ENCODE measurements around the gene XCR1.

The XCR1 gene

DNA sequence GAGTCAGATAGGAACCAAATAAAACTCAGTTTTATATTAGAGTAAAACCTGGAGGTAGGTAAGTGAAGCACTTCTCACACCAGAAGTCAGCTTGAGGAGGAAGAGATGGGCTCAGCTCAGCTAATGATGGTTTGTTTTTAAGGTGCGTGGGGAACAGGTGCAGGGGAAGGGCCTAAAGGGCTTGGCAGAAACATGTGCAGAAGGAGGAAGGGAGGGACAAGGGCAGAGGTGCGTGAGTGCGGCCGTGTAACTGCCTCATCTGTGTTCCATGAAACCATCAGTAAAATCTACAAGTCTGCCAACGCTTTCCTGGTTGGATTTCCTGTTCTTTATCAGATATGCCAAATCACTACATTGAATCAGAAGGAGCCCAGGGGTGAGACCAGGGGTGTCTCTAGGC is 51.6 kb downstream of the XCR1 start:
- DNase-seq (ENCODE audit: low read depth): no peak
- H3K4me3 ChIP-seq (ENCODE audit: low read length): no peak overlapping the region
- TF ChIP-seq, protein P1, sequence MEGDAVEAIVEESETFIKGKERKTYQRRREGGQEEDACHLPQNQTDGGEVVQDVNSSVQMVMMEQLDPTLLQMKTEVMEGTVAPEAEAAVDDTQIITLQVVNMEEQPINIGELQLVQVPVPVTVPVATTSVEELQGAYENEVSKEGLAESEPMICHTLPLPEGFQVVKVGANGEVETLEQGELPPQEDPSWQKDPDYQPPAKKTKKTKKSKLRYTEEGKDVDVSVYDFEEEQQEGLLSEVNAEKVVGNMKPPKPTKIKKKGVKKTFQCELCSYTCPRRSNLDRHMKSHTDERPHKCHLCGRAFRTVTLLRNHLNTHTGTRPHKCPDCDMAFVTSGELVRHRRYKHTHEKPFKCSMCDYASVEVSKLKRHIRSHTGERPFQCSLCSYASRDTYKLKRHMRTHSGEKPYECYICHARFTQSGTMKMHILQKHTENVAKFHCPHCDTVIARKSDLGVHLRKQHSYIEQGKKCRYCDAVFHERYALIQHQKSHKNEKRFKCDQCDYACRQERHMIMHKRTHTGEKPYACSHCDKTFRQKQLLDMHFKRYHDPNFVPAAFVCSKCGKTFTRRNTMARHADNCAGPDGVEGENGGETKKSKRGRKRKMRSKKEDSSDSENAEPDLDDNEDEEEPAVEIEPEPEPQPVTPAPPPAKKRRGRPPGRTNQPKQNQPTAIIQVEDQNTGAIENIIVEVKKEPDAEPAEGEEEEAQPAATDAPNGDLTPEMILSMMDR (conservative IDR thresholded peaks at IDR 0.05; ENCODE audit: low read depth, low read length): no peak

DNA sequence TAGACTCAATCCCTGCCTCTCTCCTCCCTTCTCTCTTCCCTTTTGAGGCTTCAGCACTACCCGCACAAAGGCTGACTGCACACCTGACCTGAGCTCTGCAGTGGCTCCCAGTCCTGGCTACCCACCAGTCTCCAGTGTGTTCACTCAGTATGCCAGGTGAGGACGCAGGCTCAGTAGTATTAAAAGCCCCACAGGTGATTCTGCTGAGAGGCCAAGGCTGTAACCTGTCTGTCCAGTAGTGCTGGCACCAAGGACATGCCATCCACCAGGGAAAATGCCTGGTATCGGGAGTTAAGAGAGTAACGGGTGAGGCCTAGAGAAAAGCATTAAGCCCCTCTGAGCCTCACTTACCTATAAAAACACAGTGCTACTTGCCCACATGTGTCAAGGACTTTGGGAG is 52.6 kb downstream of the XCR1 start:
- DNase-seq (ENCODE audit: low read depth): no peak

DNA sequence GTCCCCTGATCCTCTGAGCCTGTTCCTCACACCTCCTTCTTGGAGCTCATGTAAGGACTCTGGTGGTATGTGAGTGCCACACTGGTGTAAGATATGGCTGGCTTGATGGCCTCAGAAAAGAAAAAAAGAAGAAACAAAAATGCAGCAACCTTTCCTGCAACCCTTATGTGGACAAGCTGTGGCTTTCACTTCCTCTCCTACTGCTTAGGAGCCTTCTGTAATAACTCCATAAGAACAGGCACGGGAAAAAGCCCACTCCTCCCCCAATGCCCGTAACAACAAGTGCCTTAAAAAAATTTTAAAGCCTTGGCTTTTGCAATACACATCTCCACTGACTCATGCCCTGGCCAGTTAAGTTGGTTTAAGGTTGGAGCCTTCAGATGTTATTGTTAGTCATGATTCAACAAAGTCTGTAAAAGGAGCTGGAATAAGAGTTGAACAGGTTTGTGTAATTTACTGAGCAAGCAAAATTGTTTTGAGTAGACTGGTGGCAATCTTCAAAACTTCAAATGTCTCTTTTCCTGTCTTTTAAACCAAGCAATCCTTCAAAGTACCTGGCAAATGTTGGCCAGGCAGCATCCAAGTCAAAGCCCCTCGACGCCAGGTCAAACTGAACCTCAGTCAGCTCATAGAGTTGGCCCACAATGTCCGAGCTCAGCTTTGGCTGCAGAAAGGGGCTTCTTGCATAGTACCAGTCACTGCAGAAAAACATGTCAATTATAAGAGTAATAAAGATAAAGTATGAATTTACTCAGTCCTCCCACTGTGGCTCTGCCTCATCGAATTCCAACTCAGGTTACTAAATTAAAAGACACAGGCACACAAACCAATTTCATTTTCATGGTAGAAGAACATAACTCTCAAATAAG is 54.5 kb downstream of the XCR1 start:
- no peak overlapping the region for H3K4me3 ChIP-seq (ENCODE audit: low read length)
- TF ChIP-seq, protein P1 (conservative IDR thresholded peaks at IDR 0.05; ENCODE audit: low read depth, low read length): no peak
- DNase-seq (ENCODE audit: low read depth): peak; percentile 71

More for the DNA sequence above, 52.6 kb downstream of the XCR1 start:
- H3K4me3 ChIP-seq (ENCODE audit: low read length): no peak overlapping the region
- TF ChIP-seq, protein P1 (conservative IDR thresholded peaks at IDR 0.05; ENCODE audit: low read depth, low read length): no peak

DNA sequence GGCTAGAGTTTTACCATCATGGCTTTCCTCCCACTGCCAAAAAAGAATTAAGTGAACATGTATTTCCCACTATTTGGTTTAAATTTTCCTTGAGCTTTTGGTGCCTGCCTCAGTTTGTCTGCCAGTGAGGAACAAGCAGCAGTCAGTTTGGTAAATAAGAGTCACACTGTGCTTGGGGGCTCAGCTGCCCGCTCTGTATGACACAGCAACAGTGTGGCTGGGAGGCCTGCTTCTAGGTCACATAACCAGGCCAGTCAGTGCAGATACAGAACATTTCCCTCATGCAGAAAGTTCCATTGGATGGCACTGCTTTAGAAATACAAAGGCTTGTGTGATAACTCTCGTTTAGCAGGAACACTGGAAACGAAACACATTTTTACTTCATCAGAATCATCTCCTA is 57.3 kb downstream of the XCR1 start:
- TF ChIP-seq, protein P1 (conservative IDR thresholded peaks at IDR 0.05; ENCODE audit: low read depth, low read length): no peak
- no peak overlapping the region for H3K4me3 ChIP-seq (ENCODE audit: low read length)
- no peak for DNase-seq (ENCODE audit: low read depth)

- TF ChIP-seq, protein P1 (conservative IDR thresholded peaks at IDR 0.05; ENCODE audit: low read depth, low read length): no peak
- H3K4me3 ChIP-seq (ENCODE audit: low read length): no peak overlapping the region
- DNase-seq (ENCODE audit: low read depth): no peak
Measured at GRCh38 chr3:45969116-45969515, 58.2 kb downstream of the XCR1 start.

DNA sequence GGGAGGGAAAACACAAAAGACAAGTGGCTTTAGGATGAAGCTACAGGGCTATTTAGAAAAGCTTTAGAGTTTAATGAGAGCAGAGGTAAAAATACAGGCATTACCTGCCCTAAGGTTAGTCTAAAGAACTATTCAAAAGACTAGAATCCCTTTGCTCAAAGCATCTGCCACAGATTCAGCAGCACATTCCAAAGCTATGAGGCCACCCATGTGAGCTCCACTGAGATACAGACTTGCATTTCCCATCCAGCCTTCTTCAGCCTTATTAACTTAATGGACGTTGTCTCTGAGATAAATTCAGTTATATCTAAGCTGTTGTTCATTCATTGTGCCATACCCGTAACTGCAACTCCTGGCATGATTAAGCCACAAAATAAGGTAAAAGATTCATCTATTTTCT is 58.6 kb downstream of the XCR1 start:
- TF ChIP-seq, protein P1 (conservative IDR thresholded peaks at IDR 0.05; ENCODE audit: low read depth, low read length): no peak
- H3K4me3 ChIP-seq (ENCODE audit: low read length): no peak overlapping the region
- DNase-seq (ENCODE audit: low read depth): no peak

GRCh38 chr3:45968149-45968548 is 59.1 kb downstream of the XCR1 start:
- TF ChIP-seq, protein P1 (conservative IDR thresholded peaks at IDR 0.05; ENCODE audit: low read depth, low read length): no peak
- no peak overlapping the region for H3K4me3 ChIP-seq (ENCODE audit: low read length)
- no peak for DNase-seq (ENCODE audit: low read depth)

All from retinal pigment epithelial cell (primary cell).